Sigmoid colon (tissue), 7 donors: ENCODE data around the gene KCND3. TPM values are rescaled to one million over a fixed set of nuclear protein-coding genes. Genes with fewer than 3 reads are reported as not detected.

Source experiments
- DNase-seq: peaks from one replicate; pipeline ENCODE4 v3.0.0-alpha.2; 2019
- H3K27ac ChIP-seq, 4 donors: fragments of 200-600 bp; sonication (generic); one replicate each; pipeline ENCODE4 v1.5.1; 2016 to 2019; ENCODE audit warnings: mild to moderate bottlenecking in 1 of 4
- H3K27me3 ChIP-seq, 3 donors: fragments of 200-600 bp; sonication (generic); one replicate each; pipeline ENCODE4 v1.5.1; 2019; ENCODE audit warnings: mild to moderate bottlenecking in 1 of 3
- H3K36me3 ChIP-seq, 4 donors: fragments of 200-600 bp; sonication (generic); one replicate each; pipeline ENCODE4 v1.5.1; 2016 to 2019
- H3K4me1 ChIP-seq, 4 donors: fragments of 200-600 bp; sonication (generic); one replicate each; pipeline ENCODE4 v1.5.1; 2017 to 2019
- H3K4me3 ChIP-seq, 4 donors: fragments of 200-600 bp; sonication (generic); one replicate each; pipeline ENCODE4 v1.5.1; 2017 to 2019; ENCODE audit warnings: mild to moderate bottlenecking in 2 of 4, moderate library complexity in 1 of 4
- H3K9me3 ChIP-seq, 4 donors: fragments of 200-600 bp in 3 of 4; sonication (generic) in 3 of 4; one replicate each; pipeline versions ENCODE4 v1.5.1 to v1.6.1; 2013 to 2019
- EP300 ChIP-seq, 4 donors: sonication (generic); formaldehyde crosslinking; IDR thresholded peaks; one replicate each; pipeline ENCODE4 v1.6.1; 2017; ENCODE audit warnings: antibody characterized with exemption in 4 of 4
- POLR2A ChIP-seq, 2 donors: fragments of 450-650 bp; IDR thresholded peaks; one replicate each; pipeline ENCODE4 v1.6.1; 2016; ENCODE audit warnings: antibody characterized with exemption in 2 of 2, mild to moderate bottlenecking in 2 of 2, moderate library complexity in 2 of 2
- POLR2AphosphoS5 ChIP-seq, 4 donors: sonication (generic); formaldehyde crosslinking; IDR thresholded peaks; one replicate each; pipeline ENCODE4 v1.6.1; 2017; ENCODE audit warnings: antibody characterized with exemption in 4 of 4
- WGBS, 2 donors: extraction: QIAGEN DNeasy Blood & Tissue Kit; methylation state at CpG; one replicate each; pipeline ENCODE4 v1.1.7; 2013; 5-methylcytosine and 5-hydroxymethylcytosine counted together
- intact Hi-C: fragments of 100-400 bp; cut with DNase I; formaldehyde crosslinking; loops from one replicate; pipeline ENCODE4 v1.15.1; 2023
- polyA plus RNA-seq, 3 donors: library from polyadenylated mRNA; stranded (reverse); fragments of 200-250 nt; gene quantifications; one replicate each; pipeline ENCODE4 v1.2.3, GENCODE V29; 2013
- total RNA-seq, 4 donors: library from RNA; depleted of rRNA; stranded (reverse); fragments of >200 nt; gene quantifications; one replicate each; pipeline ENCODE4 v1.1.0, GENCODE V29; 2016
- TF ChIP-seq, protein P1 (sequence below), 4 experiments: fragments of 450-650 bp in 3 of 4; fragments of 200-600 bp in 1 of 4; IDR thresholded peaks; one replicate each; pipeline ENCODE4 v1.5.1; 2016 to 2019; ENCODE audit warnings: antibody characterized with exemption in 4 of 4, mild to moderate bottlenecking in 3 of 4, moderate library complexity in 2 of 4
- donor health status: healthy with polysubstance abuse.
- donor health status: Bipolar disorder and iron deficiency.
- donor health status: healthy.

KCND3 gene
- total and polyA plus RNA-seq, 7 donors, result 0.23 to 18.3 (median 5.9) TPM

DNA sequence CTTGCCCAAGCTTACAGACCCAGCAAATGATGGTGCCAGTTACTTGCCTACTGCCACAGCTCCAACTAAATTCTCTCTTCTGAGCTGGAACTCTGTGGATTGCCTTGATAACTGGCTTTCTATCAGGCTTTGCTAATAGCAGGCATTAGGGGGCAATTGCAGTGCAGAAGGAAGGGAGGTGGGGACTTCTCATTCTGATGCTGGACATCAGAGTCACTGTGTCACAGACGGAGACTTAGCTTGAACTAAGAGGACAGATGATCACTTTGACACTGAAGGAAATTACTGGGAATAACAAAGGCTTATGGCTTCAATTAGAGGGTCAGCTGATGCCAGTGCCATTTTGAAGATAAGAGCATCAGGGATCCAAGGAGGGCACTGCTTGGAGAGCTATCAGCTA lies 119.3 kb downstream of the KCND3 start:
- no peaks in the 10 kb centered on the region for H3K36me3 ChIP-seq
- DNase-seq, result no peak
- no peak overlapping the region for H3K27ac ChIP-seq
- H3K4me1 ChIP-seq, result no peaks in the 10 kb centered on the region
- H3K4me3 ChIP-seq, result no peak overlapping the region
- WGBS, 2 donors, result 79 to 91% methylated on average over 1 of the region's 1 CpG
- intact Hi-C loops, result no loop called here
- no peak for TF ChIP-seq POLR2AphosphoS5 (IDR thresholded peaks at IDR 0.05)
- no peak for TF ChIP-seq POLR2A (IDR thresholded peaks at IDR 0.05)
- TF ChIP-seq EP300 (IDR thresholded peaks at IDR 0.05), result no peak
- TF ChIP-seq, protein P1, sequence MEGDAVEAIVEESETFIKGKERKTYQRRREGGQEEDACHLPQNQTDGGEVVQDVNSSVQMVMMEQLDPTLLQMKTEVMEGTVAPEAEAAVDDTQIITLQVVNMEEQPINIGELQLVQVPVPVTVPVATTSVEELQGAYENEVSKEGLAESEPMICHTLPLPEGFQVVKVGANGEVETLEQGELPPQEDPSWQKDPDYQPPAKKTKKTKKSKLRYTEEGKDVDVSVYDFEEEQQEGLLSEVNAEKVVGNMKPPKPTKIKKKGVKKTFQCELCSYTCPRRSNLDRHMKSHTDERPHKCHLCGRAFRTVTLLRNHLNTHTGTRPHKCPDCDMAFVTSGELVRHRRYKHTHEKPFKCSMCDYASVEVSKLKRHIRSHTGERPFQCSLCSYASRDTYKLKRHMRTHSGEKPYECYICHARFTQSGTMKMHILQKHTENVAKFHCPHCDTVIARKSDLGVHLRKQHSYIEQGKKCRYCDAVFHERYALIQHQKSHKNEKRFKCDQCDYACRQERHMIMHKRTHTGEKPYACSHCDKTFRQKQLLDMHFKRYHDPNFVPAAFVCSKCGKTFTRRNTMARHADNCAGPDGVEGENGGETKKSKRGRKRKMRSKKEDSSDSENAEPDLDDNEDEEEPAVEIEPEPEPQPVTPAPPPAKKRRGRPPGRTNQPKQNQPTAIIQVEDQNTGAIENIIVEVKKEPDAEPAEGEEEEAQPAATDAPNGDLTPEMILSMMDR (IDR thresholded peaks at IDR 0.05), result no peak
- H3K27me3 ChIP-seq, result no peaks in the 10 kb centered on the region
- H3K9me3 ChIP-seq, result no peaks in the 10 kb centered on the region

DNA sequence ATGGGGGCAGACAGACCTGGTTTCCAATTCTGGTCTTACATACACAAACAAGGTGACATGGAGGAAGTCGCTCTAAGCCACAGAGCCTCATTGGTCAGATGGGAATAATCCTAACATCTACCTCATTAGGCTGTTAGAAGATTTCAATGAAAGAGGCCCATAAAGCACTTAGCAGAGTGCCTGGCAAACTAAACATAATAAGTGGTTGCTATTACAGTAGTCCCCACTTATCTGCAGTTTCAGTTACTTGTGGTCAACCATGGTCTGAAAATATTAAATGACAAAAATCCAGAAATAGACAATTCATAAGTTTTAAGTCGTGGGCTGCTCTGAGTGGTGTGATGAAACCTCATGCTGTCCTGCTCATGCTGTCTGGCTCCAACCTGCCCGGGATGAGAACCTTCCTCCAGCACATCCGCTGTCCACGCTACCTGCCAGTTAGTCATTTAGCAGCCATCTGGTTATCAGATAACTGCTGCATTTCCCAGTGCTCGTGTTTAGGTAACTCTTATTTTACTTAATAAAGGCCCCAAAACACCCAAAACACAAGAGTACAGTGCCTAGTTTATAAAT lies 121.5 kb downstream of the KCND3 start:
- Histone ChIP-seq H3K4me1 (no peaks in the 10 kb centered on the region), H3K27ac (no peak overlapping the region), H3K4me3 (no peak overlapping the region), H3K36me3 (no peaks in the 10 kb centered on the region), H3K27me3 (no peaks in the 10 kb centered on the region), H3K9me3 (no peaks in the 10 kb centered on the region)
- 63 to 77% methylated on average over 6 of the region's 6 CpGs for WGBS, 2 donors
- TF ChIP-seq POLR2A (IDR thresholded peaks at IDR 0.05), result no peak
- DNase-seq, result no peak
- intact Hi-C loops, result no loop called here

DNA sequence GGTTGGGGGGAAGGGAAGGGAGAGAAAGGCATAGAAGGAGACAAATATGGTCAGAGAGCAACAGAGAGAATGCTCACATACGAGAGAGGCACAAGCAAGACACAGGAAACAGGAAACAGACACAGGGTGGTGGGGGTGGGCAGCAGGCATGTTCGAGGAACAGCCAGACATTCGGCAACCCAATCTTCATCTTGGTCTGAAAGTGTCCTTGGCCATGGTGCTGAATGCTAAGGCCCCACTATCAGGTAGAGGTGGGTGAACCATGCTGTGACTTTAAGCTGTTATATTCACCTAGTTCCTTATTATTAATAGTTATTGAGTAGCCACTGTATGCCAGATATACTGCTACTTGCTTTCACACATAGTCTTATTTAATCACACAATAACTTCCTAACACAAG lies 124.6 kb downstream of the KCND3 start:
- Histone ChIP-seq H3K36me3 (no peaks in the 10 kb centered on the region), H3K4me1 (no peaks in the 10 kb centered on the region), H3K27me3 (no peaks in the 10 kb centered on the region), H3K27ac (no peak overlapping the region), H3K9me3 (no peaks in the 10 kb centered on the region), H3K4me3 (no peak overlapping the region)
- no peak for TF ChIP-seq POLR2A (IDR thresholded peaks at IDR 0.05)
- TF ChIP-seq, protein P1 (IDR thresholded peaks at IDR 0.05), result no peak
- TF ChIP-seq EP300 (IDR thresholded peaks at IDR 0.05), result no peak
- no peak for TF ChIP-seq POLR2AphosphoS5 (IDR thresholded peaks at IDR 0.05)
- DNase-seq, result no peak
- intact Hi-C loops, result no loop called here
- WGBS, 2 donors, result 6 to 12% methylated on average over 3 of the region's 3 CpGs

DNA sequence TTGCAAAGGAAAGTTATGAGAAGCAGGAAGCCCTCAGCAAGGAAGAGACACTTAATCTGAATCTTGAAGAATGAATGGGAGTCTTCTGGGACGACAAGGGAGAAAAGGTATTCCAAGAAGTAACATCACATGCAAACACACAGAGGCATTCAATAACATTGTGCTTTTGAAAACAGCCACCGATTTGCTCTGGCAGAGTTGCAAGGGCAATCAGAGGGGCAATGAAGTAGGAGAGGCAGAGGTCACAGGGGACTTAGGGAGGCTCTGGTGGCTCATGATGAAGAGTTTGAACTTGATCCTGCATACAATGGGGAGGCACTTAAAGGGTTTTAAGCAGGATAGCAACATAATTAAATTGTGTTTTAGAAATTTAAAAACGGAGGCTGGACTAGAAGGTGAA lies 126.1 kb downstream of the KCND3 start:
- no peaks in the 10 kb centered on the region for H3K36me3 ChIP-seq
- no peak overlapping the region for H3K27ac ChIP-seq
- no peak overlapping the region for H3K4me3 ChIP-seq
- no peaks in the 10 kb centered on the region for H3K9me3 ChIP-seq
- intact Hi-C loops, result no loop called here
- TF ChIP-seq POLR2A (IDR thresholded peaks at IDR 0.05) (no peak), POLR2AphosphoS5 (IDR thresholded peaks at IDR 0.05) (no peak), EP300 (IDR thresholded peaks at IDR 0.05) (no peak)
- TF ChIP-seq, protein P1 (IDR thresholded peaks at IDR 0.05), result no peak
- 53 to 74% methylated on average over 3 of the region's 3 CpGs for WGBS, 2 donors
- no peaks in the 10 kb centered on the region for H3K4me1 ChIP-seq
- DNase-seq, result no peak
- no peaks in the 10 kb centered on the region for H3K27me3 ChIP-seq

DNA sequence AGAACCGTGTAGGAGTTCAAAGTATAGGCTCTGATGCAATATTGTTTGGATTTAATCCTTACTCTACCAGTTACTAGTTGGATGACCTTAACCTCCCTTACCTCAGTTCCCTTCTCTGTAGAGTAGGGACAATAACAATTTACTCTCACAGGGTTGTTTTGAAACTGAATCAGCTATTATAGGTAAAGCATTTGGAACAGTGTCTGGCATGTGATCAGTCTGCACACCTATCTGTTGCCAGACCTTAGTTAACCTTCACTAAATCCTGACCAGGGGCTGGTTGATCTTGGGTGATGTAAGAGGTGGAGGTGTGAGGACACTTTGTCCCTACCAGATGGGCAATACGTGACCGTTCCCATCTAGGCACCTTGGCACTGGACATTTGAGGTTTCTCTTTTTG lies 126.9 kb downstream of the KCND3 start:
- no peaks in the 10 kb centered on the region for H3K4me1 ChIP-seq
- no peak for TF ChIP-seq POLR2AphosphoS5 (IDR thresholded peaks at IDR 0.05)
- TF ChIP-seq, protein P1 (IDR thresholded peaks at IDR 0.05), result no peak
- TF ChIP-seq POLR2A (IDR thresholded peaks at IDR 0.05), result no peak
- DNase-seq, result no peak
- no peak overlapping the region for H3K27ac ChIP-seq
- intact Hi-C loops, result no loop called here
- WGBS, 2 donors, result 78 to 87% methylated on average over 3 of the region's 3 CpGs
- H3K9me3 ChIP-seq, result no peaks in the 10 kb centered on the region
- H3K36me3 ChIP-seq, result no peaks in the 10 kb centered on the region
- no peak overlapping the region for H3K4me3 ChIP-seq
- H3K27me3 ChIP-seq, result no peaks in the 10 kb centered on the region
